Measurements from ENCODE around the gene TEPSIN. TPM values are rescaled to one million over a fixed set of nuclear protein-coding genes. Genes with fewer than 3 reads are reported as not detected.

The TEPSIN gene
- total RNA-seq, 1 experiment from 2014 or later: 38.8 TPM

DNA sequence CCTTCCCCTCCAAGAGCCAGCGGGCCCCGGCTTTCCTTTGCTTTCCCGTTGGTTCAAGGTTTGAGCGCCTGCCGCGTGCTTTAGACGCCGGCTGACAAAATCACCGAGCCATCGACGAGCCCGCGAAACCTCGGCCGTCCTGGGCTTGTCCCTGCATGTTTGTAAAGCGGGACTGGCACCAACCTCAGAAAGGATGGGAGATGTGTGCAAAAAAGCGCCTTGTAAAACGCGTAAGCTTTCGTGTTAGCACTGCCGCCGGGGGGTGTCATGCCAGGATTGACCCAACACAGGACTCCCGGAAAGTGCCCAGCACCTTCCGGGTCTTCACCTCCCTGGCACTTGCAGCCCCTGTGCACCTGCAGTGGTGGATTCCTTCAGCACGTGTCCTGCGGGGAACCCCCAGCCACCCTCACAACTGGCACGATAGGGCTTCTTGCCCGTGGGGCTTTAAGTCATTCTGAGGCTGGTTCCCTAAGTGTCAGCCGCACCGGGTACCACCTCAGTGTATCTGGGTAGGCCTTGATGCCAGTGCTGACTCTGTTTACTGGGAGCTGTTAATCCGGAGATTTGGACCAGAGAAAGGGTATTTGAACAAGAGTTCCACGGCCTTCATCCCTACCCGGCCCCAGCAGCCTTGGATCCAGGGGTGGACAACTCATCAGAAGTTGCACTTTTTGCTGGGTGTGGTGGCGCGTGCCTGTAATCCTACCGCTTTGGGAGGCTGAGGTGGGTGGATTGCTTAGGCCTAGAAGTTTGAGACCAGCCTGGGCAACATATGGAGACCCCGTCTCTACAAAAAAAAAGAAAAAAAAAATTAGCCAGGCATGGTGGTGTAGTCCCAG is 1.1 kb upstream of the TEPSIN start:
- no peak for DNase-seq
- no CpG with 5 or more reads among the region's 37 CpGs for WGBS (ENCODE audit: extremely low coverage, insufficient read length, low lambda C conversion rate)
- H3K27me3 Mint-ChIP-seq (ENCODE audit: low read depth): peaks cover 2% of the 10 kb centered on the region
- Histone ChIP-seq H2BK12ac (ENCODE audit: insufficient read length, low read depth, low read length) (no peak overlapping the region), H3K9me3 (ENCODE audit: control insufficient read depth, low read depth, low read length) (no peaks in the 10 kb centered on the region), H2AK5ac (ENCODE audit: insufficient read length, low read length) (no peak overlapping the region), H3K79me1 (ENCODE audit: insufficient read depth, low read depth, low read length, poor library complexity, severe bottlenecking) (peaks cover 3% of the 10 kb centered on the region), H4K91ac (ENCODE audit: insufficient read length, low read depth, low read length) (no peak overlapping the region), H4K5ac (ENCODE audit: insufficient read length, low read depth, low read length) (no peak overlapping the region), H3K4me2 (ENCODE audit: insufficient read depth, insufficient read length, low read length) (peak overlapping the region; percentile 94), H2BK20ac (ENCODE audit: low read depth, low read length, poor library complexity, severe bottlenecking) (no peak overlapping the region), H3K27me3 (ENCODE audit: insufficient read depth, low read length) (no peaks in the 10 kb centered on the region), H4K8ac (replicated peaks; ENCODE audit: insufficient read length, low read depth, low read length) (no peak overlapping the region), H2BK5ac (ENCODE audit: insufficient read length, low read length) (no peak overlapping the region), H3K79me2 (ENCODE audit: insufficient read depth, low read length) (peaks cover 4% of the 10 kb centered on the region), H3K56ac (ENCODE audit: insufficient read length, low read depth, low read length) (no peak overlapping the region), H2AFZ (ENCODE audit: low read length) (no peak overlapping the region), H3K14ac (ENCODE audit: insufficient read depth, low read length) (peak overlapping the region; percentile 28; the same call in 1 of the 2 replicates), H2BK120ac (ENCODE audit: low read depth, low read length, poor library complexity, severe bottlenecking) (no peak overlapping the region), H3K23me2 (ENCODE audit: insufficient read length, low read depth, low read length, poor library complexity, severe bottlenecking) (peaks cover 12% of the 10 kb centered on the region), H3K9ac (ENCODE audit: extremely low read depth, insufficient read length, low read length) (peak overlapping the region; percentile 89), H4K20me1 (ENCODE audit: control insufficient read depth, insufficient read depth, insufficient read length) (peaks cover 3% of the 10 kb centered on the region), H2BK15ac (ENCODE audit: low read depth, low read length) (no peak overlapping the region), H3K23ac (ENCODE audit: insufficient read length, low read depth, low read length) (no peak overlapping the region), H3K27ac (ENCODE audit: insufficient read length, low read depth, low read length) (no peak overlapping the region), H3T11ph (ENCODE audit: low read length) (no peak overlapping the region), H3K4me1 (ENCODE audit: insufficient read depth, low read length) (no peaks in the 10 kb centered on the region), H3K4ac (ENCODE audit: low read depth, low read length) (no peak overlapping the region), H3K18ac (ENCODE audit: insufficient read length, low read depth, low read length) (no peak overlapping the region)
- no peaks in the 10 kb centered on the region; a peak in 2 of 5 replicates for H3K9me3 Mint-ChIP-seq
- H3K4me1 Mint-ChIP-seq: peaks cover 19 to 32% of the 10 kb centered on the region in 2 experiments
- H3K4me3 Mint-ChIP-seq: peak overlapping the region; percentile 93 to 97
- peaks cover 3 to 15% (median 9%) of the 10 kb centered on the region in 3 experiments; a peak in 6 of 7 replicates for H3K36me3 Mint-ChIP-seq (ENCODE audit: insufficient read depth in 1 of 3, low read depth in 3 of 3)
- H3K27ac Mint-ChIP-seq: peak overlapping the region; percentile 66 to 96 (median 92); a peak in 5 of 7 replicates
- TF ChIP-seq, protein P1, sequence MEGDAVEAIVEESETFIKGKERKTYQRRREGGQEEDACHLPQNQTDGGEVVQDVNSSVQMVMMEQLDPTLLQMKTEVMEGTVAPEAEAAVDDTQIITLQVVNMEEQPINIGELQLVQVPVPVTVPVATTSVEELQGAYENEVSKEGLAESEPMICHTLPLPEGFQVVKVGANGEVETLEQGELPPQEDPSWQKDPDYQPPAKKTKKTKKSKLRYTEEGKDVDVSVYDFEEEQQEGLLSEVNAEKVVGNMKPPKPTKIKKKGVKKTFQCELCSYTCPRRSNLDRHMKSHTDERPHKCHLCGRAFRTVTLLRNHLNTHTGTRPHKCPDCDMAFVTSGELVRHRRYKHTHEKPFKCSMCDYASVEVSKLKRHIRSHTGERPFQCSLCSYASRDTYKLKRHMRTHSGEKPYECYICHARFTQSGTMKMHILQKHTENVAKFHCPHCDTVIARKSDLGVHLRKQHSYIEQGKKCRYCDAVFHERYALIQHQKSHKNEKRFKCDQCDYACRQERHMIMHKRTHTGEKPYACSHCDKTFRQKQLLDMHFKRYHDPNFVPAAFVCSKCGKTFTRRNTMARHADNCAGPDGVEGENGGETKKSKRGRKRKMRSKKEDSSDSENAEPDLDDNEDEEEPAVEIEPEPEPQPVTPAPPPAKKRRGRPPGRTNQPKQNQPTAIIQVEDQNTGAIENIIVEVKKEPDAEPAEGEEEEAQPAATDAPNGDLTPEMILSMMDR (conservative IDR thresholded peaks at IDR 0.05): no peak
